Measurements from ENCODE around the gene BCL7B. TPM values are rescaled to one million over a fixed set of nuclear protein-coding genes. Genes with fewer than 3 reads are reported as not detected.

The BCL7B gene
- total RNA-seq, 4 donors from 2014 or later: 107 to 131 (median 109) TPM

- no peaks in the 10 kb centered on the region for H3K9me3 ChIP-seq
- no peak for TF ChIP-seq POLR2AphosphoS5 (IDR thresholded peaks at IDR 0.05)
- no peak for TF ChIP-seq EP300 (IDR thresholded peaks at IDR 0.05)
- no peak for TF ChIP-seq POLR2A (IDR thresholded peaks at IDR 0.05; ENCODE audit: low read depth)
- TF ChIP-seq, protein P1, sequence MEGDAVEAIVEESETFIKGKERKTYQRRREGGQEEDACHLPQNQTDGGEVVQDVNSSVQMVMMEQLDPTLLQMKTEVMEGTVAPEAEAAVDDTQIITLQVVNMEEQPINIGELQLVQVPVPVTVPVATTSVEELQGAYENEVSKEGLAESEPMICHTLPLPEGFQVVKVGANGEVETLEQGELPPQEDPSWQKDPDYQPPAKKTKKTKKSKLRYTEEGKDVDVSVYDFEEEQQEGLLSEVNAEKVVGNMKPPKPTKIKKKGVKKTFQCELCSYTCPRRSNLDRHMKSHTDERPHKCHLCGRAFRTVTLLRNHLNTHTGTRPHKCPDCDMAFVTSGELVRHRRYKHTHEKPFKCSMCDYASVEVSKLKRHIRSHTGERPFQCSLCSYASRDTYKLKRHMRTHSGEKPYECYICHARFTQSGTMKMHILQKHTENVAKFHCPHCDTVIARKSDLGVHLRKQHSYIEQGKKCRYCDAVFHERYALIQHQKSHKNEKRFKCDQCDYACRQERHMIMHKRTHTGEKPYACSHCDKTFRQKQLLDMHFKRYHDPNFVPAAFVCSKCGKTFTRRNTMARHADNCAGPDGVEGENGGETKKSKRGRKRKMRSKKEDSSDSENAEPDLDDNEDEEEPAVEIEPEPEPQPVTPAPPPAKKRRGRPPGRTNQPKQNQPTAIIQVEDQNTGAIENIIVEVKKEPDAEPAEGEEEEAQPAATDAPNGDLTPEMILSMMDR (IDR thresholded peaks at IDR 0.05): no peak
- peak overlapping the region; percentile 71 to 95 (median 90) for H3K4me3 ChIP-seq
- peaks cover 0 to 24% (median 17%) of the 10 kb centered on the region in 4 donors for H3K36me3 ChIP-seq
- 66% methylated on average over 18 of the region's 18 CpGs for WGBS
- H3K27me3 ChIP-seq: no peaks in the 10 kb centered on the region
- intact Hi-C loops (cut with DNase I): loop anchor here (2.0 to 5.0 kb wide), 2 partner anchors 37 to 59 kb away; partner anchors contain the start of genes BCL7B and TBL2
- H3K27ac ChIP-seq (replicated peaks in 1 of 4): peak overlapping the region; percentile 88 to 96 (median 94)
- DNase-seq (ENCODE audit: extremely low spot score): no peak
- peaks cover 35 to 68% (median 58%) of the 10 kb centered on the region in 4 donors for H3K4me1 ChIP-seq
Observed at GRCh38 chr7:73519867-73520672, 37.4 kb downstream of the BCL7B start.

DNA sequence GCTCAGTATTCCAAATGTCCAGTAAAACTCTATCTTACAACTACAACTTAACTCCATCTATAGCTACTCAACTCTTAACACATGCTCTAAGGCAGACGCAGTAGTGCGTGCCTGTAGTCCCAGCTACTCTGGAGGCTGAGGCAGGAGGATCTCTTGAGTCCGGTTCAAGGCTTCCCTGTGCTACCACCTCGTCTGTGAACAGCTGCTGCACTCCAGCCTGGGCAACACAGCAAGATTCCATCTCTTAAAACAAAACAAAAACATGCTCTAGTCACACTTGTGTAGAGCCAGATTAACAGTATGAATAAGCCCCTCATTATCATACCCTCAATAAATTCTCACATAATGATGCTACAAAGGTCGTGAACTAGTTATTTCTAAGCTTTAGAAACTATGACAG, 39.0 kb downstream of the BCL7B start:
- Histone ChIP-seq H3K36me3 (peaks cover 0 to 36% (median 27%) of the 10 kb centered on the region in 4 donors), H3K9me3 (no peaks in the 10 kb centered on the region), H3K27me3 (no peaks in the 10 kb centered on the region), H3K4me3 (peak overlapping the region in 1 of 4 donors; percentile 71), H3K4me1 (peaks cover 35 to 83% (median 69%) of the 10 kb centered on the region in 4 donors), H3K27ac (replicated peaks in 1 of 4) (peak overlapping the region in 2 of 4 donors; percentile 40 to 45)
- 74% methylated on average over 5 of the region's 5 CpGs for WGBS
- intact Hi-C loops (cut with DNase I): no loop called here
- TF ChIP-seq POLR2A (IDR thresholded peaks at IDR 0.05; ENCODE audit: low read depth): no peak
- TF ChIP-seq, protein P1 (IDR thresholded peaks at IDR 0.05): no peak
- TF ChIP-seq POLR2AphosphoS5 (IDR thresholded peaks at IDR 0.05): no peak
- TF ChIP-seq EP300 (IDR thresholded peaks at IDR 0.05): no peak
- DNase-seq (ENCODE audit: extremely low spot score): no peak

DNA sequence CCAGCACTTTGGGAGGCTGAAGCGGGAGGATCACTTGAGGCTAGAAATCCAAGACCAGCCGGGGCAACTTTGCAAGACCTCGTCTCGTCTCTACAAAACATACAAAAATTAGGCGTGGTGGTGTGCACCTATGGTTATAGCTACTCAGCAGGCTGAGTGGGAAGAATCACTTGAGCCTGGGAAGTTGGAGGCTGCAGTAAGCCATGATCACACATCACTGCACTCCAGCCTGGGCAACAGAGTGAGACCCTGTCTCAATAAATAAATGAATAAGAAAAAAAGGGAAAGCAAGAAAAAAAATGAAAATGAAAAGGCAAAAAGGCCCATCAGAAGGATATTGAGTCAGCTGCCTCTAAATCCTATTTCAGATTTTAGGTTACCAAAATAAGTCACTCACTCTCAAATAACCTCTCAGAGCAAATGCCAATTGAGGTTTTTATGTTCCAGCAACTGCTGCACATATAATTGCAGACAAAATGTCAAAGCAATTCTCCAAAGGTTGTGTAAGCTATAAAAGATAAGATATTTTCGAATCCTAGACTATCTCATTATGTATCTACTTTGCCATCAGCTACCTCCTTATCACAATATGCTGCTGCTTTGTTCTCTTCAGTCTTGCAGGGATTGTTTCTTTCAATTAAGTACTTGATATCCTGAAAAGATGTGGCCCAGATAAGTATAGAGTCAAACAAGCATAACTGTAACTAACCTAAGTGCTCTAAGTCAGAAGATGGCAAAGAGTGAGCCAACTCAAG, 40.1 kb downstream of the BCL7B start:
- H3K9me3 ChIP-seq: no peaks in the 10 kb centered on the region
- H3K36me3 ChIP-seq: peaks cover 0 to 43% (median 28%) of the 10 kb centered on the region in 4 donors
- peak overlapping the region in 1 of 4 donors; percentile 36 for H3K27ac ChIP-seq (replicated peaks in 1 of 4)
- WGBS: 86% methylated on average over 6 of the region's 6 CpGs
- TF ChIP-seq EP300 (IDR thresholded peaks at IDR 0.05): no peak
- intact Hi-C loops (cut with DNase I): no loop called here
- H3K27me3 ChIP-seq: no peaks in the 10 kb centered on the region
- H3K4me3 ChIP-seq: no peak overlapping the region
- peaks cover 32 to 85% (median 71%) of the 10 kb centered on the region in 4 donors for H3K4me1 ChIP-seq
- DNase-seq (ENCODE audit: extremely low spot score): no peak

DNA sequence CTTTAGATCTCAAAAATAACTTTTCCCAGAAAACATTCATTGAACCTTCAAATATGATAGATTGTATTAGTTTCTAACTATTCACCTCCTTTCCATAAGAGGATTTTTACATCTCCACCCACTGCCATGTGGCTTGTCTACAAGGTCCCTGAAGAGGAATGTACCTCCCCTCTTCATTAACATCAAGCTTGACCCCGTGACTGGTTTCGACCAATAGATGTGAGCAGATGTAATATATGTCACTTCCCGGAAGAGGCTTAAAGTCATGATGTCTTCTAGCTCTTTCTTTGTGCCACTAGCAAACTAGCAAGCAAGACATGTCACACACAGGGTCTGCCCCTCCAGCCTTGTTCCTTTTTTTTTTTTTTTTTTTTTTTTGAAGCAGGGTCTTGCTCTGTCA, 42.3 kb downstream of the BCL7B start:
- Histone ChIP-seq H3K4me3 (no peak overlapping the region), H3K27ac (replicated peaks in 1 of 4) (no peak overlapping the region), H3K36me3 (peaks cover 6 to 52% (median 38%) of the 10 kb centered on the region in 4 donors), H3K4me1 (peaks cover 28 to 93% (median 73%) of the 10 kb centered on the region in 4 donors), H3K9me3 (no peaks in the 10 kb centered on the region), H3K27me3 (no peaks in the 10 kb centered on the region)
- intact Hi-C loops (cut with DNase I): no loop called here
- TF ChIP-seq EP300 (IDR thresholded peaks at IDR 0.05) (no peak), POLR2A (IDR thresholded peaks at IDR 0.05; ENCODE audit: low read depth) (no peak), POLR2AphosphoS5 (IDR thresholded peaks at IDR 0.05) (no peak)
- TF ChIP-seq, protein P1 (IDR thresholded peaks at IDR 0.05): no peak
- DNase-seq (ENCODE audit: extremely low spot score): no peak
- WGBS: 88% methylated on average over 3 of the region's 3 CpGs
